HG03103 (cell line): ENCODE data around the gene TMEM164.
"Not testable (repeated sequence)": the region's sequence is repeated elsewhere in the genome, so short reads cannot be mapped to it uniquely, and the experiment has no call there.

ENCODE experiments used
- ATAC-seq: cut with Tn5 transposase; IDR thresholded peaks from one replicate; pipeline ENCODE4 v1.9.1; 2021; ENCODE audit warnings: low read depth; ENCODE audit not compliant: unreplicated experiment

The TMEM164 gene

GRCh38 chrX:110002300-110003166 lies at the start of gene TMEM164:
Gene TMEM164, plus strand, starts transcription at chrX:110003114. Its CDS starts 661 bp downstream, at chrX:110003775.
- ATAC-seq: peak; percentile 72

- ATAC-seq: no peak
Measured at GRCh38 chrX:109954333-109954732, 48.6 kb upstream of the TMEM164 start.

GRCh38 chrX:109954955-109955354 lies 48.0 kb upstream of the TMEM164 start:
- no peak for ATAC-seq

GRCh38 chrX:109958266-109958665 lies 44.6 kb upstream of the TMEM164 start:
- ATAC-seq: no peak

GRCh38 chrX:109959356-109959871 lies 43.5 kb upstream of the TMEM164 start:
- no peak for ATAC-seq

GRCh38 chrX:109964390-109964789 lies 38.5 kb upstream of the TMEM164 start:
- no peak for ATAC-seq

- ATAC-seq: no peak
Measured at GRCh38 chrX:109966246-109966645, 36.7 kb upstream of the TMEM164 start.

- ATAC-seq: no peak
Measured at GRCh38 chrX:109967156-109967555, 35.8 kb upstream of the TMEM164 start.

- ATAC-seq: not testable (repeated sequence)
Measured at GRCh38 chrX:109970841-109971240, 32.1 kb upstream of the TMEM164 start.

GRCh38 chrX:109974906-109975655 lies 27.8 kb upstream of the TMEM164 start:
- ATAC-seq: no peak

GRCh38 chrX:109985210-109985609 lies 17.7 kb upstream of the TMEM164 start:
- not testable (repeated sequence) for ATAC-seq

- ATAC-seq: no peak
Measured at GRCh38 chrX:109987884-109988283, 15.0 kb upstream of the TMEM164 start.

GRCh38 chrX:109990582-109991276 lies 12.2 kb upstream of the TMEM164 start:
- peak; percentile 65 for ATAC-seq

- ATAC-seq: no peak
Measured at GRCh38 chrX:109992203-109992602, 10.7 kb upstream of the TMEM164 start.

GRCh38 chrX:109995155-109995554 lies 7.8 kb upstream of the TMEM164 start:
- ATAC-seq: no peak

GRCh38 chrX:109997786-109998452 lies 5.0 kb upstream of the TMEM164 start:
- no peak for ATAC-seq

- no peak for ATAC-seq
Measured at GRCh38 chrX:110000000-110000399, 2.9 kb upstream of the TMEM164 start.

GRCh38 chrX:110000847-110001713 lies 1.8 kb upstream of the TMEM164 start:
- ATAC-seq: no peak

- peak; percentile 2 for ATAC-seq
Measured at GRCh38 chrX:110001740-110002299, 1.1 kb upstream of the TMEM164 start.
